Stomach (tissue), 9 donors: ENCODE measurements around the gene SYT14. TPM values are rescaled to one million over a fixed set of nuclear protein-coding genes. Genes with fewer than 3 reads are reported as not detected.

Experiments
- DNase-seq, 2 donors: peaks; one replicate each; pipeline versions ENCODE4 v3.0.0 to v3.0.0-alpha.2; 2013 to 2019
- H3K27ac ChIP-seq, 5 donors: fragments of 200-600 bp in 4 of 5; sonication (generic) in 4 of 5; one replicate each; pipeline ENCODE4 v1.5.1; 2013 to 2019; ENCODE audit warnings: mild to moderate bottlenecking in 1 of 5, moderate library complexity in 1 of 5
- H3K27me3 ChIP-seq, 3 donors: fragments of 200-600 bp; sonication (generic); one replicate each; pipeline ENCODE4 v1.5.1; 2017 to 2019; ENCODE audit warnings: mixed run types in 1 of 3
- H3K36me3 ChIP-seq, 4 donors: fragments of 200-600 bp; sonication (generic); 1 replicate in 3 of 4; 2 replicates in 1 of 4; pipeline ENCODE4 v1.5.1; 2016 to 2019
- H3K4me1 ChIP-seq, 4 donors: fragments of 200-600 bp; sonication (generic); one replicate each; pipeline ENCODE4 v1.5.1; 2016 to 2019
- H3K4me3 ChIP-seq, 4 donors: fragments of 200-600 bp; sonication (generic) in 3 of 4; one replicate each; pipeline ENCODE4 v1.5.1; 2016 to 2019; ENCODE audit warnings: mild to moderate bottlenecking in 1 of 4
- H3K9me3 ChIP-seq, 4 donors: fragments of 200-600 bp; sonication (generic); one replicate each; pipeline ENCODE4 v1.5.1; 2016 to 2019
- EP300 ChIP-seq: sonication (generic); formaldehyde crosslinking; IDR thresholded peaks from one replicate; pipeline ENCODE4 v1.6.1; 2017; ENCODE audit warnings: antibody characterized with exemption
- POLR2A ChIP-seq, 4 donors: fragments of 450-650 bp; IDR thresholded peaks; one replicate each; pipeline ENCODE4 v1.6.1; 2016; ENCODE audit warnings: antibody characterized with exemption in 4 of 4, control low read depth in 2 of 4, mild to moderate bottlenecking in 1 of 4, moderate library complexity in 1 of 4
- POLR2AphosphoS5 ChIP-seq, 3 donors: sonication (generic); formaldehyde crosslinking; IDR thresholded peaks; one replicate each; pipeline ENCODE4 v1.6.1; 2016; ENCODE audit warnings: antibody characterized with exemption in 3 of 3
- WGBS, 5 donors: extraction: QIAGEN DNeasy Blood & Tissue Kit in 3 of 5; methylation state at CpG; one replicate each; pipeline versions ENCODE4 v1.1.5 to v1.1.7; 2013 to 2018; 5-methylcytosine and 5-hydroxymethylcytosine counted together
- intact Hi-C: fragments of 100-400 bp; cut with DNase I; formaldehyde crosslinking; loops from one replicate; pipeline ENCODE4 v1.15.1; 2023; ENCODE audit warnings: low total_unique reads
- polyA plus RNA-seq, 3 donors: library from polyadenylated mRNA; stranded (reverse); fragments of 200-250 nt; gene quantifications; one replicate each; pipeline ENCODE4 v1.2.3, GENCODE V29; 2013
- total RNA-seq, 5 donors: library from RNA; depleted of rRNA; stranded (reverse); fragments of >200 nt; gene quantifications; one replicate each; pipeline versions ENCODE4 v1.1.0 to v1.2.3, GENCODE V29; 2014 to 2016
- TF ChIP-seq, protein P1 (sequence below), 7 experiments: fragments of 450-650 bp in 4 of 7; fragments of 200-600 bp in 3 of 7; sonication (generic) in 3 of 7; IDR thresholded peaks; one replicate each; pipeline ENCODE4 v1.5.1; 2016 to 2019; ENCODE audit warnings: antibody characterized with exemption in 7 of 7, control low read depth in 2 of 7, mild to moderate bottlenecking in 1 of 7
- donor health status: healthy with polysubstance abuse.
- donor health status: Bipolar disorder and iron deficiency.
- donor health status: healthy.

Gene SYT14
- total and polyA plus RNA-seq, 8 donors, result 0.03 to 1.1 (median 0.10) TPM; not detected in 4

DNA sequence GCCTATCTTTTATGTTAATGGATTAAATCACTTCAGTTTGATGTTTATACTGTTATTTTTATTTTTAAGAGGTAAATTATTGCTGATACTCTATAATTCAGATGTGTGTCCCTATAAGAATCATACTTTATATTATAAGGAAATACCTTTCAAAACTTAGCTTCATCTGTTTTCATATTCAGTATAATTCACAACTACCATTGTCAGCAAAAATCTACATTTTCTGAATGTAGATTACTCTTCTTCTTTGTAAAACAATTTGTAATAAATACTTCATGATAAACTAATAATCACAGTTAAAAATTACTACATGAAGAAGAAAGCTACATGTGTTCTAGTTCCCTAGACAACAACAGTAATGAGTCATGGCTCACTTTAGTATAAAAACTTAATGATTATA lies 179.2 kb downstream of the SYT14 start:
- H3K27ac ChIP-seq, result no peak overlapping the region
- TF ChIP-seq, protein P1, sequence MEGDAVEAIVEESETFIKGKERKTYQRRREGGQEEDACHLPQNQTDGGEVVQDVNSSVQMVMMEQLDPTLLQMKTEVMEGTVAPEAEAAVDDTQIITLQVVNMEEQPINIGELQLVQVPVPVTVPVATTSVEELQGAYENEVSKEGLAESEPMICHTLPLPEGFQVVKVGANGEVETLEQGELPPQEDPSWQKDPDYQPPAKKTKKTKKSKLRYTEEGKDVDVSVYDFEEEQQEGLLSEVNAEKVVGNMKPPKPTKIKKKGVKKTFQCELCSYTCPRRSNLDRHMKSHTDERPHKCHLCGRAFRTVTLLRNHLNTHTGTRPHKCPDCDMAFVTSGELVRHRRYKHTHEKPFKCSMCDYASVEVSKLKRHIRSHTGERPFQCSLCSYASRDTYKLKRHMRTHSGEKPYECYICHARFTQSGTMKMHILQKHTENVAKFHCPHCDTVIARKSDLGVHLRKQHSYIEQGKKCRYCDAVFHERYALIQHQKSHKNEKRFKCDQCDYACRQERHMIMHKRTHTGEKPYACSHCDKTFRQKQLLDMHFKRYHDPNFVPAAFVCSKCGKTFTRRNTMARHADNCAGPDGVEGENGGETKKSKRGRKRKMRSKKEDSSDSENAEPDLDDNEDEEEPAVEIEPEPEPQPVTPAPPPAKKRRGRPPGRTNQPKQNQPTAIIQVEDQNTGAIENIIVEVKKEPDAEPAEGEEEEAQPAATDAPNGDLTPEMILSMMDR (IDR thresholded peaks at IDR 0.05), result no peak
- no peak for TF ChIP-seq EP300
- TF ChIP-seq POLR2A (IDR thresholded peaks at IDR 0.05), result no peak
- TF ChIP-seq POLR2AphosphoS5 (IDR thresholded peaks at IDR 0.05), result no peak
- no peak overlapping the region for H3K4me3 ChIP-seq
- intact Hi-C loops, result no loop called here
- no peak for DNase-seq
- H3K4me1 ChIP-seq, result no peaks in the 10 kb centered on the region
- H3K36me3 ChIP-seq, result no peaks in the 10 kb centered on the region
- no peaks in the 10 kb centered on the region for H3K27me3 ChIP-seq
- H3K9me3 ChIP-seq, result peaks cover 0 to 6% (median 3%) of the 10 kb centered on the region in 4 donors

GRCh38 chr1:210117681-210118170 lies 179.7 kb downstream of the SYT14 start:
- no peak for TF ChIP-seq POLR2AphosphoS5 (IDR thresholded peaks at IDR 0.05)
- no peak for TF ChIP-seq EP300
- no peak for TF ChIP-seq POLR2A (IDR thresholded peaks at IDR 0.05)
- TF ChIP-seq, protein P1 (IDR thresholded peaks at IDR 0.05), result no peak
- no peaks in the 10 kb centered on the region for H3K4me1 ChIP-seq
- H3K27ac ChIP-seq, result no peak overlapping the region
- peaks cover 0 to 6% (median 3%) of the 10 kb centered on the region in 4 donors for H3K9me3 ChIP-seq
- H3K36me3 ChIP-seq, result no peaks in the 10 kb centered on the region
- intact Hi-C loops, result no loop called here
- H3K4me3 ChIP-seq, result no peak overlapping the region
- H3K27me3 ChIP-seq, result no peaks in the 10 kb centered on the region
- DNase-seq, result no peak

DNA sequence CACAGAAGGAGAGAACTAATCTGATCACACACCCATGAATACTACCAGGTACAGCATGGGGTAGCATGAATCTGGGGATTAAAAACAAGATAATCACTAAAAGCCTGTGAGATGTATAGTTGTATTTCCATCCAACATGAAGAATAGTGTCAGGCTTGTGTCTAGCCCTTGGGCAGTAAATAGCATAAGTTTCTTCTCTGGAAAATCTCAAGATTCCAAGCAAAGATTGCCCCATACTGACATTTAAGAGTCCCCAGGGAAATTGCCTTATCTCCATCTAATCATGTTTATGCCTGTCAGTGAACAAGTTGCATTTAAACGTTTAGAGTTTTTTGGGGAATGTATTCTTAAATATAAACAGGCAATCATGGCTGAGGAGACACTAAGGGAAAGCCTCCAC lies 185.4 kb downstream of the SYT14 start:
- no peaks in the 10 kb centered on the region for H3K9me3 ChIP-seq
- 18 to 45% (median 39%) methylated on average over 1 of the region's 1 CpG for WGBS, 5 donors
- no peak for TF ChIP-seq POLR2AphosphoS5 (IDR thresholded peaks at IDR 0.05)
- TF ChIP-seq POLR2A (IDR thresholded peaks at IDR 0.05), result no peak
- no peak for TF ChIP-seq EP300
- TF ChIP-seq, protein P1 (IDR thresholded peaks at IDR 0.05), result no peak
- no peaks in the 10 kb centered on the region for H3K36me3 ChIP-seq
- intact Hi-C loops, result no loop called here
- H3K4me1 ChIP-seq, result no peaks in the 10 kb centered on the region
- no peak overlapping the region for H3K4me3 ChIP-seq
- peaks cover 0 to 12% (median 0%) of the 10 kb centered on the region in 3 donors for H3K27me3 ChIP-seq
- H3K27ac ChIP-seq, result no peak overlapping the region
- no peak for DNase-seq

GRCh38 chr1:210123924-210124589 lies 186.0 kb downstream of the SYT14 start:
- no peak for TF ChIP-seq POLR2A (IDR thresholded peaks at IDR 0.05)
- no peak for TF ChIP-seq POLR2AphosphoS5 (IDR thresholded peaks at IDR 0.05)
- TF ChIP-seq, protein P1 (IDR thresholded peaks at IDR 0.05), result no peak
- TF ChIP-seq EP300, result no peak
- no peaks in the 10 kb centered on the region for H3K9me3 ChIP-seq
- no peaks in the 10 kb centered on the region for H3K36me3 ChIP-seq
- H3K4me3 ChIP-seq, result no peak overlapping the region
- no peak for DNase-seq
- H3K27ac ChIP-seq, result no peak overlapping the region
- intact Hi-C loops, result no loop called here
- no peaks in the 10 kb centered on the region for H3K4me1 ChIP-seq
- peaks cover 0 to 12% (median 0%) of the 10 kb centered on the region in 3 donors for H3K27me3 ChIP-seq
- WGBS, 5 donors, result 51 to 66% (median 57%) methylated on average over 2 of the region's 2 CpGs
